Neural cell (in vitro differentiated cells): ENCODE data around the gene RIPOR1. TPM values are rescaled to one million over a fixed set of nuclear protein-coding genes. Genes with fewer than 3 reads are reported as not detected.

Experiments used
- H2AFZ ChIP-seq: fragments of 200-600, 300-800 bp; sonication (generic), shearing (Covaris generic); 2 replicates; pipeline ENCODE4 v1.6.0; 2014; ENCODE audit warnings: low read depth, mild to moderate bottlenecking, antibody characterized with exemption, low read length, moderate library complexity
- H3F3A ChIP-seq: fragments of 200-600 bp; shearing (Covaris generic); 2 replicates; pipeline ENCODE4 v1.6.1; 2016; ENCODE audit warnings: mild to moderate bottlenecking, moderate library complexity, mixed read lengths, antibody characterized with exemption, low read length; ENCODE audit not compliant: insufficient read depth, poor library complexity, severe bottlenecking
- H3K27ac ChIP-seq: fragments of 200-600, 300-800 bp; sonication (generic), shearing (Covaris generic); 2 replicates; pipeline ENCODE4 v1.5.1; 2014; ENCODE audit warnings: mild to moderate bottlenecking, low read length, moderate library complexity
- H3K27me3 ChIP-seq: fragments of 300-800, 200-600 bp; sonication (generic), shearing (Covaris generic); 2 replicates; pipeline ENCODE4 v1.6.0; 2014; ENCODE audit warnings: mild to moderate bottlenecking, low read depth, low read length, moderate library complexity; ENCODE audit not compliant: insufficient read depth
- H3K36me3 ChIP-seq: fragments of 300-800, 200-600 bp; sonication (generic), shearing (Covaris generic); 2 replicates; pipeline ENCODE4 v1.5.1; 2014; ENCODE audit warnings: mild to moderate bottlenecking, antibody characterized with exemption, low read length, moderate library complexity; ENCODE audit not compliant: insufficient read depth
- H3K4me2 ChIP-seq: fragments of 300-800, 200-600 bp; sonication (generic), shearing (Covaris generic); 2 replicates; pipeline ENCODE4 v1.6.0; 2014; ENCODE audit warnings: mild to moderate bottlenecking, low read length
- H3K4me3 ChIP-seq: fragments of 300-800, 200-600 bp; sonication (generic), shearing (Covaris generic); 2 replicates; pipeline ENCODE4 v1.5.1; 2014; ENCODE audit warnings: mild to moderate bottlenecking, low read length, moderate library complexity
- H3K79me2 ChIP-seq: fragments of 200-600 bp; shearing (Covaris generic); replicated peaks from 2 replicates; pipeline ENCODE4 v1.6.0; 2014; ENCODE audit warnings: mild to moderate bottlenecking, low read length, moderate library complexity; ENCODE audit not compliant: insufficient read depth
- H3K9ac ChIP-seq: fragments of 300-800, 200-600 bp; sonication (generic), shearing (Covaris generic); 2 replicates; pipeline ENCODE4 v1.6.1; 2016; ENCODE audit warnings: mild to moderate bottlenecking, low read length, mixed read lengths
- H3K9me2 ChIP-seq: fragments of 200-600 bp; shearing (Covaris generic); 2 replicates; pipeline ENCODE4 v1.6.1; 2016; ENCODE audit warnings: mild to moderate bottlenecking, low read length, mixed read lengths; ENCODE audit not compliant: insufficient read depth
- H3K9me3 ChIP-seq: fragments of 200-600, 300-800 bp; sonication (generic), shearing (Covaris generic); 2 replicates; pipeline ENCODE4 v1.6.1; 2016; ENCODE audit warnings: mild to moderate bottlenecking, mixed run types, low read length, moderate library complexity, mixed read lengths
- H4K20me1 ChIP-seq: fragments of 200-600 bp; shearing (Covaris generic); 2 replicates; pipeline ENCODE4 v1.6.1; 2016; ENCODE audit warnings: mild to moderate bottlenecking, mixed run types; ENCODE audit not compliant: insufficient read depth
- CTCF ChIP-seq: fragments of 450-650 bp; IDR thresholded peaks from 2 replicates; pipeline ENCODE4 v1.5.1; 2014; ENCODE audit warnings: antibody characterized with exemption, mild to moderate bottlenecking, moderate library complexity; ENCODE audit not compliant: poor library complexity, severe bottlenecking
- EP300 ChIP-seq: fragments of 450-650 bp; conservative IDR thresholded peaks from 2 replicates; pipeline ENCODE4 v1.6.1; 2014; ENCODE audit warnings: antibody characterized with exemption, mild to moderate bottlenecking, moderate library complexity; ENCODE audit not compliant: poor library complexity, severe bottlenecking
- EZH2 ChIP-seq: fragments of 200-600, 300-800 bp; shearing (Covaris generic), sonication (generic); IDR thresholded peaks from 2 replicates; pipeline ENCODE4 v1.6.1; 2014; ENCODE audit warnings: antibody characterized with exemption, low read length, borderline replicate concordance, mild to moderate bottlenecking; ENCODE audit not compliant: insufficient read depth, poor library complexity, severe bottlenecking
- MXI1 ChIP-seq: fragments of 450-650 bp; conservative IDR thresholded peaks from 2 replicates; pipeline ENCODE4 v1.6.1; 2014; ENCODE audit warnings: antibody characterized with exemption, mild to moderate bottlenecking; ENCODE audit not compliant: poor library complexity, severe bottlenecking
- POLR2AphosphoS5 ChIP-seq: IDR thresholded peaks from 2 replicates; pipeline ENCODE4 v1.6.1; 2012
- RAD21 ChIP-seq: fragments of 450-650 bp; conservative IDR thresholded peaks from 2 replicates; pipeline ENCODE4 v1.6.1; 2014; ENCODE audit warnings: antibody characterized with exemption, mild to moderate bottlenecking, moderate library complexity
- REST ChIP-seq: IDR thresholded peaks from 2 replicates; pipeline ENCODE4 v1.6.1; 2012; ENCODE audit warnings: borderline replicate concordance
- SMC3 ChIP-seq: fragments of 450-650 bp; conservative IDR thresholded peaks from 2 replicates; pipeline ENCODE4 v1.6.1; 2014; ENCODE audit warnings: antibody characterized with exemption, mild to moderate bottlenecking, moderate library complexity; ENCODE audit not compliant: poor library complexity
- TAF1 ChIP-seq: IDR thresholded peaks from 2 replicates; pipeline ENCODE4 v1.6.1; 2012; ENCODE audit warnings: low read depth
- polyA plus RNA-seq: library from polyadenylated mRNA; depleted of rRNA; stranded (reverse); fragments of >200 nt; gene quantifications from 2 replicates; pipeline ENCODE4 v1.2.3, GENCODE V29; 2014

RIPOR1 gene
- polyA plus RNA-seq, 1 donor from 2014 or later = 13.2 TPM

GRCh38 chr16:67562918-67563707 lies 34.5 kb downstream of the RIPOR1 start:
- no peaks in the 10 kb centered on the region for H3K9me3 ChIP-seq
- H3K9me2 ChIP-seq = no peaks in the 10 kb centered on the region
- peak overlapping the region; percentile 76 for H2AFZ ChIP-seq
- no peaks in the 10 kb centered on the region for H3K36me3 ChIP-seq
- H3K27ac ChIP-seq = peak overlapping the region; percentile 98
- H3K4me2 ChIP-seq = peak overlapping the region; percentile 90
- peaks cover 4% of the 10 kb centered on the region for H4K20me1 ChIP-seq
- no peaks in the 10 kb centered on the region for H3F3A ChIP-seq
- TF ChIP-seq CTCF (peak; percentile 66), POLR2AphosphoS5 (peak; percentile 86), TAF1 (peak; percentile 70), MXI1 (peak; percentile 48), EZH2 (no peak), SMC3 (peak; percentile 55), RAD21 (peak; percentile 47), REST (peak; percentile 80), EP300 (peak; percentile 42)
- H3K9ac ChIP-seq = peak overlapping the region; percentile 100
- peaks cover 70% of the 10 kb centered on the region for H3K79me2 ChIP-seq
- peak overlapping the region; percentile 99 for H3K4me3 ChIP-seq
- no peaks in the 10 kb centered on the region for H3K27me3 ChIP-seq

DNA sequence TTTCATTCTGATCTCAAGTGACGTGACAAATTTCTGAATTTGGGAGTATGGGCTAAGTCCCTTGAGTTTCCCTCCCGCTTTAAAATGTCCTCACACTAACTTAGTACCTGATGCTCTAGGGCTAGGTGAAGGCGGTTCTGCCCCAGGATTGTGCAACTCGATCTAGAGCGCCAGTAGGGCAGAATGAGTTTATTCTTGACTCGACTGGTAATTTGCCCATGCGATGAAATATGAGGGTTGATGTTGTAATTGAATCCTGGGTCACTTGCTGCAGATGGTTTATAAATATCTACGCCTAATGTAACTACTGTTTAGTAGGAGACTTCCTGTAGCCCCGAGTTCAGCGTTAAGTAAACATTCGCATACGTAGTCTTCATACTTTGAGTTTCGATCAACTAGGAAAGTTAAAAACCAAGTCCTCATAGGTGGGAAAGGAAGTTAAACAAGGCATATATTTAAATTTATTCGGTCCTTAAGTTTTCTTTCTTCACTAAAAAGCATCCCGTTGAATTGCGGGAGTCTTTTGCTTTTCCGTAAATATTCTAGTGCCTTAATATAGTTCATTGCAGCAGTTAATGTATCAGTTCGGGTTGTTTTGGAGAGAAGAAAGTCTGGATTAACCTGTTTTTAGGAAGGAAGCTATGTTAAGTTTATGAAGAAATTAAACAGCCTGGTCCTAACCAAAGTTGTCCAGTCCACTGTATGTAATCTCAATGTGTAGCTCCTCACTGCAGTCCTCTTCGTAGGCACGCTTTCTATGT lies 35.3 kb downstream of the RIPOR1 start:
- Histone ChIP-seq H3K27ac (peak overlapping the region; percentile 98), H4K20me1 (peaks cover 4% of the 10 kb centered on the region), H3F3A (no peaks in the 10 kb centered on the region), H3K9ac (peak overlapping the region; percentile 100), H3K36me3 (no peaks in the 10 kb centered on the region), H3K79me2 (peaks cover 73% of the 10 kb centered on the region), H3K27me3 (no peaks in the 10 kb centered on the region), H2AFZ (no peak overlapping the region), H3K4me3 (peak overlapping the region; percentile 99), H3K9me3 (no peaks in the 10 kb centered on the region), H3K4me2 (peak overlapping the region; percentile 90), H3K9me2 (no peaks in the 10 kb centered on the region)
- TF ChIP-seq RAD21 (no peak), SMC3 (no peak), TAF1 (no peak), EP300 (no peak), EZH2 (no peak), POLR2AphosphoS5 (no peak), MXI1 (no peak), CTCF (no peak), REST (no peak)
